Left lung (tissue), 10 donors: ENCODE measurements around the gene PI4K2A. TPM values are rescaled to one million over a fixed set of nuclear protein-coding genes. Genes with fewer than 3 reads are reported as not detected.
"Not testable (repeated sequence)": the region's sequence is repeated elsewhere in the genome, so short reads cannot be mapped to it uniquely, and the experiment has no call there.

Source experiments
- ATAC-seq: fragments of 200-7000 bp; cut with Tn5 transposase; one replicate; pipeline ENCODE4 v1.9.1; 2020; ENCODE audit warnings: moderate library complexity
- DNase-seq, 4 donors: peaks; one replicate each; pipeline ENCODE4 v3.0.0-alpha.2; 2013 to 2020
- H3K27ac ChIP-seq, 2 donors: fragments of 200-600 bp; sonication (generic) in 1 of 2; one replicate each; pipeline versions ENCODE4 v1.5.0 to v1.8.0; 2020 to 2021
- H3K27me3 ChIP-seq, 2 donors: fragments of 200-600 bp; sonication (generic) in 1 of 2; one replicate each; pipeline versions ENCODE4 v1.5.0 to v1.8.0; 2020 to 2021
- H3K36me3 ChIP-seq, 2 donors: fragments of 200-600 bp; sonication (generic) in 1 of 2; one replicate each; pipeline versions ENCODE4 v1.5.0 to v1.8.0; 2020 to 2021
- H3K4me1 ChIP-seq, 2 donors: fragments of 200-600 bp; one replicate each; pipeline ENCODE4 v1.8.0; 2021
- H3K4me3 ChIP-seq, 2 donors: fragments of 200-600 bp; sonication (generic) in 1 of 2; one replicate each; pipeline versions ENCODE4 v1.5.0 to v1.8.0; 2020 to 2021; ENCODE audit warnings: mild to moderate bottlenecking in 1 of 2
- H3K9me3 ChIP-seq, 2 donors: fragments of 200-600 bp; sonication (generic) in 1 of 2; one replicate each; pipeline versions ENCODE4 v1.5.0 to v1.8.0; 2020 to 2021
- intact Hi-C, 2 donors: fragments of 100-400 bp; cut with DNase I; formaldehyde crosslinking; loops; one replicate each; pipeline versions ENCODE4 v1.11.2 to v1.14.2; 2022
- polyA plus RNA-seq, 6 donors: library from polyadenylated mRNA; unstranded; fragments of 120-200 nt; gene quantifications; one replicate each; pipeline ENCODE4 v1.2.1, GENCODE V29; 2013; ENCODE audit not compliant: insufficient read length in 6 of 6
- total RNA-seq, 2 donors: library from RNA; stranded (reverse); fragmentation: NEBNext Ultra II Directional; extraction: Animal tissue kit (Norgen Biotek cat#: 25700); gene quantifications; one replicate each; pipeline ENCODE4 v1.2.1, GENCODE V29; 2021
- TF ChIP-seq, protein P1 (sequence below), 2 donors: fragments of 200-600 bp; sonication (generic) in 1 of 2; IDR thresholded peaks; one replicate each; pipeline versions ENCODE4 v1.5.0 to v1.8.0; 2021; ENCODE audit warnings: antibody characterized with exemption in 2 of 2
- donor health status: DM: no; HTN: yes; CAD: no.
- donor health status: DM: no; HTN: no; CAD: no.

PI4K2A gene
- total and polyA plus RNA-seq, 8 donors = 12.7 to 27.1 (median 15.6) TPM

DNA sequence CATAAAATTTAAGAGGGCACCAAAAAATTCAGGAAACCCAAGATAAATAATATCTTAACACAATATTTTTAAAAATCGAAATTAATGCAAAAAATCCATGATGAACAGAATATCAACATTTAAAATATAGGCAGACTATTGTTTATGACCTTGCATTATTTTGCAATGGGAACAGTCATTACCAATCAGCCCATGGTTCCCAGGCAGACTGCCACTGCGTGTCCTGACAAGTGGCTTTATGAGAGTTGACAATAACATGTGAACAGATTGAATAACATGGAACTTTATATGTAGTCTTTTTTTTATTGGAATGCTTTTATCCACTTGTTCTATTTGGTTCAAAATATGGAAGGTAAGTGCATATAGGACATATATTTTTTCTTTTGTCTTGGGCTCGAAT lies 49.7 kb downstream of the PI4K2A start:
- Histone ChIP-seq H3K4me3 (no peak overlapping the region), H3K27ac (peak overlapping the region in 1 of 2 donors; percentile 85)
- TF ChIP-seq, protein P1, sequence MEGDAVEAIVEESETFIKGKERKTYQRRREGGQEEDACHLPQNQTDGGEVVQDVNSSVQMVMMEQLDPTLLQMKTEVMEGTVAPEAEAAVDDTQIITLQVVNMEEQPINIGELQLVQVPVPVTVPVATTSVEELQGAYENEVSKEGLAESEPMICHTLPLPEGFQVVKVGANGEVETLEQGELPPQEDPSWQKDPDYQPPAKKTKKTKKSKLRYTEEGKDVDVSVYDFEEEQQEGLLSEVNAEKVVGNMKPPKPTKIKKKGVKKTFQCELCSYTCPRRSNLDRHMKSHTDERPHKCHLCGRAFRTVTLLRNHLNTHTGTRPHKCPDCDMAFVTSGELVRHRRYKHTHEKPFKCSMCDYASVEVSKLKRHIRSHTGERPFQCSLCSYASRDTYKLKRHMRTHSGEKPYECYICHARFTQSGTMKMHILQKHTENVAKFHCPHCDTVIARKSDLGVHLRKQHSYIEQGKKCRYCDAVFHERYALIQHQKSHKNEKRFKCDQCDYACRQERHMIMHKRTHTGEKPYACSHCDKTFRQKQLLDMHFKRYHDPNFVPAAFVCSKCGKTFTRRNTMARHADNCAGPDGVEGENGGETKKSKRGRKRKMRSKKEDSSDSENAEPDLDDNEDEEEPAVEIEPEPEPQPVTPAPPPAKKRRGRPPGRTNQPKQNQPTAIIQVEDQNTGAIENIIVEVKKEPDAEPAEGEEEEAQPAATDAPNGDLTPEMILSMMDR (IDR thresholded peaks at IDR 0.05) = no peak

DNA sequence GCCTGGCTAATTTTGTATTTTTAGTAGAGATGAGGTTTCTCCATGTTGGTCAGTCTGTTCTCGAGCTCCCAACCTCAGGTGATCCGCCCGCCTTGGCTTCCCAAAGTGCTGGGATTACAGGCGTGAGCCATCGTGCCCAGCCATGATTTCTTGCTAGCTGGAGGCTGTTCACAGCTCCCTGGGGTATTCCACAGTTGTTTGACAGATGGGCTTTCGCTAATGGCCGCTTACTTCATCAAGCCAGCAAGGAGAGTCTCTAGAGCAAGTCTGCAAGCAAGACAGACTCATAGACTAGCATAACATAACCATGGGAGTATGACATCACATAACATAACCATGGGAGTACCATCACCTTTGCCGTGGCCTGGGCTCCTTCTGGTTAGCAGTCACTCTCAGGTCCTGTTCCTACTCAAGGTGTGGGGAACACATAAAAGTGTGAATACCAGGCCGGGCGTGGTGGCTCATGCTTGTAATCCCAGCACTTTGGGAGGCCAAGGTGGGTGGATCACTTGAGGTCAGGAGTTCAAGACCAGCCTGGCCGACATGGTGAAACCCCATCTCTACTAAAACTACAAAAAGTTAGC lies 57.7 kb downstream of the PI4K2A start:
- intact Hi-C loops, H3K4me1 ChIP-seq: not testable (repeated sequence)

More for the DNA sequence above, 49.7 kb downstream of the PI4K2A start:
- Histone ChIP-seq H3K4me1 (peaks cover 21 to 39% of the 10 kb centered on the region in 2 donors), H3K36me3 (no peaks in the 10 kb centered on the region), H3K27me3 (no peaks in the 10 kb centered on the region), H3K9me3 (no peaks in the 10 kb centered on the region)
- no peak for DNase-seq
- no peak for ATAC-seq
- intact Hi-C loops = no loop called here

DNA sequence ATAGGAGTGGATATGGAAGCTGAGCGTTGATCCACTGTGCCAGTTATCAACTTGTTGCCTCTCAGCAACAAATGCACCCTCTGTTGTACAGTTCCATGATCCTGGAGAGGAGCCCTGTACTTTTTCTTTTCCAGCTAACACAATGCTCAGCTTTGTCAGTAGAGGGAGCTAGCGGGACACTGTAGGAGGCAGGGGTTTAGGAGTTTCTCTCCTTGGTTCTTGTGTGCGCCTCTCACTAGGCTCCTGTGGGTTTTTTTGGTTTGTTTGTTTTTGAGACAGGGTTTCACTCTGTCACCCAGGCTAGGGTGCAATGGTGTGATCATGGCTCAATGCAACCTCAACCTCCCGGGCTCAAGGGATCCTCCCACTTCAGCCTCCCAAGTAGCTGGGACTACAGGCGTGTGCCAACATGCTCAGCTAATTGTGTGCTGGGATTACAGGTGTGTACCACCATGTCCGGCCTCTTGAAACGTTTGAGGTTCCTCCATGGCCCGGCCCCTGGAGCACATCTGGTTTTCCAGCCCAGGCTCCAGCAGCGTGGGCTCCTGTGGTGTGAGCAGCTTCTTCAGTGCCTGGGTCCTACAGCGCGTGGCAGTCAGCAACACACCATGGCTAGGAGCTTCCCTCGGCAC lies 61.1 kb downstream of the PI4K2A start:
- ATAC-seq (peak; percentile 99), DNase-seq (peak in 2 of 4 donors; percentile 48 to 73)
- Histone ChIP-seq H3K9me3 (no peaks in the 10 kb centered on the region), H3K4me3 (no peak overlapping the region), H3K27me3 (no peaks in the 10 kb centered on the region), H3K27ac (no peak overlapping the region), H3K36me3 (no peaks in the 10 kb centered on the region), H3K4me1 (no peaks in the 10 kb centered on the region)
- intact Hi-C loops = no loop called here
- TF ChIP-seq, protein P1 (IDR thresholded peaks at IDR 0.05) = peak; percentile 70 to 73

More for the DNA sequence above, 57.7 kb downstream of the PI4K2A start:
- not testable (repeated sequence) for H3K9me3 ChIP-seq, DNase-seq, H3K36me3 ChIP-seq, H3K4me3 ChIP-seq, H3K27me3 ChIP-seq, ATAC-seq, H3K27ac ChIP-seq

DNA sequence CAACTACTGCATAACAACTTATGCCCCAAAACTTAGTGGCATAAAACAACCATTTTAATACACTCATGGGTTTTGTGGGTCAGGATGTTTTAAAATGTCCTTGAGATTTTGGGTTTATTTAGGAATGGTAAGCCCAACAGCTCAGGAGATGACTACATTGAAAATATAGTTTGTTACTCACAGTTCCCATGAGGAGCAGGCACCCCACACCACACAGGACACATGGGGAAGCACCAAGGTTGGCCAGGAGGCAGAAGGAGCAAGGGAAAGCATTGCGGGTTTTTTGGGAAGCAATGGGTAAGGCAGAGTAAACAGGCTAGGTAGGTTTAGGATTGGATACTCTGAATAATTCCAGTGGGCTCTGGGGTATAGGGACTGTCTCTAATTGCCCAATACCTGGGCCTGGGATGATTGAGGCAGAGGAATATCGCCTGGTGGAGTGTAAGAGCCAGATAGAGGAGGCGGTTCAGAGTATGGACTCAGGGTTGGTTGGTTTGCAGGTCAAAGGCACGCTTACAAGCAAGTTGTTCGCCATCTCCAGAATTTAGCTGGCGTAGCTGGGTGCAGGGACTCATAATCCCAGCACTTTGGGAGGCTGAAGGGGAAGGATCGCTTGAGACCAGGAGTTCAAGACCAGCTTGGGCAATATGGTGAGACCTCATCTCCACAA lies 63.1 kb downstream of the PI4K2A start:
- no peaks in the 10 kb centered on the region for H3K4me1 ChIP-seq
- H3K4me3 ChIP-seq = no peak overlapping the region
- intact Hi-C loops = no loop called here
- H3K27me3 ChIP-seq = no peaks in the 10 kb centered on the region
- DNase-seq (no peak), ATAC-seq (no peak)
- TF ChIP-seq, protein P1 (IDR thresholded peaks at IDR 0.05) = no peak
- no peaks in the 10 kb centered on the region for H3K36me3 ChIP-seq
- no peaks in the 10 kb centered on the region for H3K9me3 ChIP-seq
- no peak overlapping the region for H3K27ac ChIP-seq

DNA sequence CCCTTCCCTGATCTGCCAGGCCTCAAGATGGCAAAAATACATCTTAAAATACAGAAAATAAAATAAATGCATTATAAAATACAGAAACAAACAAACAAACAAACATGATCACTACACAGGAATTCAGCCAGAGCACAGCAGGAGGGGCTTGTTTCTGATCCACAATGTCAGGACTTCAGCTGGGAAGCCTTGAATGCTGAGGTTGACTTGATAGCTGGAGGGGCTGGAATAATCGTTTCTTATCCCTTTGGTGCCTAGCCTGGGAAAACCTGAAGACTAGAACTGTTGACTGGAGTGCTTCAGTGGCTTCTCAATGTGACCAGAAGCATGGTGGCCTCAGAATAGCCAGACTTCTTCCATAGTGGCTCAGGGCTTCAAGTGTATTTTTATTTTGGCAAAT lies 63.9 kb downstream of the PI4K2A start:
- intact Hi-C loops = no loop called here
- H3K27me3 ChIP-seq = no peaks in the 10 kb centered on the region
- no peaks in the 10 kb centered on the region for H3K9me3 ChIP-seq
- H3K36me3 ChIP-seq = no peaks in the 10 kb centered on the region
- DNase-seq (no peak), ATAC-seq (no peak)
- H3K27ac ChIP-seq = no peak overlapping the region
- no peak overlapping the region for H3K4me3 ChIP-seq
- peaks cover 0 to 3% of the 10 kb centered on the region in 2 donors for H3K4me1 ChIP-seq
- TF ChIP-seq, protein P1 (IDR thresholded peaks at IDR 0.05) = no peak
